Esophagus muscularis mucosa (tissue), 4 donors: ENCODE measurements around the gene PLEKHM2. TPM values are rescaled to one million over a fixed set of nuclear protein-coding genes. Genes with fewer than 3 reads are reported as not detected.

Source experiments
- DNase-seq: peaks from one replicate; pipeline ENCODE4 v3.0.0-alpha.2; 2017; ENCODE audit errors: extremely low spot score
- H3K27ac ChIP-seq, 4 donors: fragments of 200-600 bp; sonication (generic); replicated peaks in 1 of 4; 1 replicate in 3 of 4; 2 replicates in 1 of 4; pipeline ENCODE4 v1.5.1; 2016 to 2019; ENCODE audit warnings: mild to moderate bottlenecking in 1 of 4
- H3K27me3 ChIP-seq, 4 donors: fragments of 200-600 bp; sonication (generic); one replicate each; pipeline versions ENCODE4 v1.5.1 to v1.6.0; 2016 to 2019
- H3K36me3 ChIP-seq, 4 donors: fragments of 200-600 bp; sonication (generic); one replicate each; pipeline ENCODE4 v1.5.1; 2016 to 2019
- H3K4me1 ChIP-seq, 4 donors: fragments of 200-600 bp; sonication (generic); one replicate each; pipeline ENCODE4 v1.5.1; 2016 to 2019
- H3K4me3 ChIP-seq, 4 donors: fragments of 200-600 bp; sonication (generic); 1 replicate in 2 of 4; 2 replicates in 2 of 4; pipeline ENCODE4 v1.5.1; 2016 to 2019; ENCODE audit warnings: mild to moderate bottlenecking in 4 of 4, moderate library complexity in 1 of 4
- H3K9me3 ChIP-seq, 4 donors: fragments of 200-600 bp; sonication (generic); 1 replicate in 3 of 4; 2 replicates in 1 of 4; pipeline ENCODE4 v1.5.1; 2016 to 2019
- CTCF ChIP-seq, 3 experiments: fragments of 200-600 bp in 2 of 3; fragments of 450-650 bp in 1 of 3; sonication (generic) in 2 of 3; IDR thresholded peaks; one replicate each; pipeline ENCODE4 v1.5.1; 2017 to 2019; ENCODE audit warnings: antibody characterized with exemption in 3 of 3, mild to moderate bottlenecking in 2 of 3, moderate library complexity in 1 of 3
- EP300 ChIP-seq: sonication (generic); formaldehyde crosslinking; IDR thresholded peaks from one replicate; pipeline ENCODE4 v1.6.1; 2017; ENCODE audit warnings: antibody characterized with exemption
- POLR2A ChIP-seq: fragments of 450-650 bp; IDR thresholded peaks from one replicate; pipeline ENCODE4 v1.6.1; 2017; ENCODE audit warnings: antibody characterized with exemption, moderate library complexity, mild to moderate bottlenecking, low read depth
- POLR2AphosphoS5 ChIP-seq, 2 donors: sonication (generic); formaldehyde crosslinking; IDR thresholded peaks; one replicate each; pipeline ENCODE4 v1.6.1; 2017; ENCODE audit warnings: antibody characterized with exemption in 2 of 2
- WGBS: methylation state at CpG from one replicate; pipeline ENCODE4 v1.1.5; 2018; 5-methylcytosine and 5-hydroxymethylcytosine counted together
- intact Hi-C: fragments of 100-400 bp; cut with DNase I; formaldehyde crosslinking; loops from one replicate; pipeline ENCODE4 v1.15.1; 2023
- total RNA-seq, 4 donors: library from RNA; depleted of rRNA; stranded (reverse); fragments of >200 nt; gene quantifications; one replicate each; pipeline versions ENCODE4 v1.1.0 to v1.2.1, GENCODE V29; 2016

Gene PLEKHM2
- total RNA-seq, 4 donors from 2014 or later, result 44.4 to 68.2 (median 55.2) TPM

DNA sequence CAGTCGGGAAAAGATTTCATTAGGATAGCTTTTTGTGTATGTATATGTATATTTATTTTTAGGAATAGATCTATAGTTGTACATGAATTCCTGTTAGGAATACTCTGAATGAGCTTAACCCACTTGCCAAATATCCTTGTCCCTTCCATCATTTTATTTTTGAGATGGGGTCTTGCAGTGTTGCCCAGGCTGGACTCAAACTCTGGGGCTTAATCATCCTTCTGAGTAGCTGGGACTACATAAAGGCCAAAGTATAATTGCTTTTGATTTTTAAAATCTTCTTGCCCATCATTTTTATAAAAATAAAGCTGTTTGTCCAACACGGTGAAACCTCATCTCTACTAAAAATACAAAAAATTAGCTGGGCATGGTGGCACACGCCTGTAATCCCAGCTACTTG, 20.2 kb upstream of the PLEKHM2 start:
- Histone ChIP-seq H3K4me3 (no peak overlapping the region), H3K4me1 (peaks cover 0 to 8% (median 0%) of the 10 kb centered on the region in 4 donors), H3K36me3 (peaks cover 24 to 44% (median 31%) of the 10 kb centered on the region in 4 donors), H3K9me3 (no peaks in the 10 kb centered on the region), H3K27ac (no peak overlapping the region), H3K27me3 (no peaks in the 10 kb centered on the region)
- WGBS, result 94% methylated on average over 3 of the region's 3 CpGs
- no peak for DNase-seq
- no peak for TF ChIP-seq CTCF (IDR thresholded peaks at IDR 0.05)
- TF ChIP-seq EP300, result no peak
- no peak for TF ChIP-seq POLR2AphosphoS5 (IDR thresholded peaks at IDR 0.05)
- intact Hi-C loops, result no loop called here

DNA sequence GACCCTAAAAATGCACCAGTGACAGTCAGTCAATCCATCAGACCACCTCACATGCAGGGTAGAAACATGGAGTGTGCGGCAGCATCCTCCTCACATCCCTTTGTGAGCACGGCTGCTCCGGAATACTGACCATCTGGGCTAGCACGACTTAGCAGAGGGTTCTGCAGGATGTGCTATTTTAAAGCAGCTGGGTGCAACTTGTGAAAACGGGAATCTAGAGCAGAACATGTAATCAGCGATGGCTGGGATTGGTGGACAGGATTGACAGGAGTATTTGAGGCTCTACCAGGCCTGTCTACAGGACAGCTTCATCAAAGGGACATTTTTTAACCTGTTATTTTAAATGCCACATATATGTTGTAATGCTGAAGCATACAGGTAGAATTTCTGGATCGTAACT, 16.8 kb upstream of the PLEKHM2 start:
- 86% methylated on average over 7 of the region's 7 CpGs for WGBS
- Histone ChIP-seq H3K27ac (no peak overlapping the region), H3K4me1 (peaks cover 0 to 8% (median 0%) of the 10 kb centered on the region in 4 donors), H3K36me3 (peaks cover 0 to 9% (median 0%) of the 10 kb centered on the region in 4 donors), H3K4me3 (no peak overlapping the region), H3K27me3 (no peaks in the 10 kb centered on the region), H3K9me3 (no peaks in the 10 kb centered on the region)
- no peak for DNase-seq
- intact Hi-C loops, result no loop called here
- TF ChIP-seq CTCF (IDR thresholded peaks at IDR 0.05) (no peak), POLR2A (no peak), POLR2AphosphoS5 (IDR thresholded peaks at IDR 0.05) (no peak), EP300 (no peak)

GRCh38 chr1:15668089-15668754, 15.9 kb upstream of the PLEKHM2 start:
- intact Hi-C loops, result no loop called here
- WGBS, result 68% methylated on average over 5 of the region's 5 CpGs
- no peak for TF ChIP-seq POLR2A
- TF ChIP-seq POLR2AphosphoS5 (IDR thresholded peaks at IDR 0.05), result no peak
- no peak for TF ChIP-seq CTCF (IDR thresholded peaks at IDR 0.05)
- TF ChIP-seq EP300, result no peak
- H3K27me3 ChIP-seq, result no peaks in the 10 kb centered on the region
- H3K36me3 ChIP-seq, result peaks cover 0 to 6% (median 0%) of the 10 kb centered on the region in 4 donors
- no peaks in the 10 kb centered on the region for H3K9me3 ChIP-seq
- DNase-seq, result no peak
- peaks cover 0 to 8% (median 0%) of the 10 kb centered on the region in 4 donors for H3K4me1 ChIP-seq
- no peak overlapping the region for H3K27ac ChIP-seq
- no peak overlapping the region for H3K4me3 ChIP-seq

DNA sequence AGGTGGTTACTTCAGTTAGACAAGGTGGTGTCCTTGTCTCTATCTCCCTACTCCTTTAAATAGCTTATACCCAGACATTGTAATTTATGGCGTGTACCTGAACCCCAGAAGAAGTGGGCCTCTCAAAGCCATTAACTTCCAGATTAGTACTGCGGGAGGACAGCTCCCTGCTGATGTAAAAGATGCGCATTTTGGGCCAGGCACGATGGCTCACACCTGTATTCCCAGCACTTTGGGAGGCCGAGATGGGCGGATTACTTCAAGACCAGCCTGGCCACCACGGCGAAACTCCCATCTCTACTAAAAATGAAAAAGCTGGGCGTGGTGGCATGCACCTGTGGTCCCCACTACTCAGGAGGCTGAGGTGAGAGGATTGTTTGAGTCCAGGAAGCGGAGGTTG, 15.0 kb upstream of the PLEKHM2 start:
- WGBS, result 90% methylated on average over 10 of the region's 10 CpGs
- no peak for DNase-seq
- no peak overlapping the region for H3K27ac ChIP-seq
- intact Hi-C loops, result no loop called here
- H3K4me3 ChIP-seq, result no peak overlapping the region
- peaks cover 0 to 8% (median 0%) of the 10 kb centered on the region in 4 donors for H3K4me1 ChIP-seq
- H3K27me3 ChIP-seq, result no peaks in the 10 kb centered on the region
- H3K36me3 ChIP-seq, result peaks cover 0 to 2% (median 0%) of the 10 kb centered on the region in 4 donors
- no peaks in the 10 kb centered on the region for H3K9me3 ChIP-seq
- no peak for TF ChIP-seq EP300
- TF ChIP-seq CTCF (IDR thresholded peaks at IDR 0.05), result no peak
- TF ChIP-seq POLR2A, result no peak
- no peak for TF ChIP-seq POLR2AphosphoS5 (IDR thresholded peaks at IDR 0.05)

- H3K4me1 ChIP-seq, result peaks cover 0 to 8% (median 0%) of the 10 kb centered on the region in 4 donors
- no peak for DNase-seq
- TF ChIP-seq POLR2AphosphoS5 (IDR thresholded peaks at IDR 0.05), result no peak
- H3K4me3 ChIP-seq, result no peak overlapping the region
- 98% methylated on average over 4 of the region's 4 CpGs for WGBS
- no peaks in the 10 kb centered on the region for H3K27me3 ChIP-seq
- H3K27ac ChIP-seq, result no peak overlapping the region
- intact Hi-C loops, result no loop called here
- no peaks in the 10 kb centered on the region for H3K9me3 ChIP-seq
- no peaks in the 10 kb centered on the region for H3K36me3 ChIP-seq
Observed at GRCh38 chr1:15669864-15670263, 14.3 kb upstream of the PLEKHM2 start.
